ENCODE measurements around the gene MAPKBP1. TPM values are rescaled to one million over a fixed set of nuclear protein-coding genes. Genes with fewer than 3 reads are reported as not detected.
"Not testable (repeated sequence)": the region's sequence is repeated elsewhere in the genome, so short reads cannot be mapped to it uniquely, and the experiment has no call there.

MAPKBP1 gene
- polyA plus RNA-seq, 5 donors = 18.2 to 22.7 (median 20.5) TPM

DNA sequence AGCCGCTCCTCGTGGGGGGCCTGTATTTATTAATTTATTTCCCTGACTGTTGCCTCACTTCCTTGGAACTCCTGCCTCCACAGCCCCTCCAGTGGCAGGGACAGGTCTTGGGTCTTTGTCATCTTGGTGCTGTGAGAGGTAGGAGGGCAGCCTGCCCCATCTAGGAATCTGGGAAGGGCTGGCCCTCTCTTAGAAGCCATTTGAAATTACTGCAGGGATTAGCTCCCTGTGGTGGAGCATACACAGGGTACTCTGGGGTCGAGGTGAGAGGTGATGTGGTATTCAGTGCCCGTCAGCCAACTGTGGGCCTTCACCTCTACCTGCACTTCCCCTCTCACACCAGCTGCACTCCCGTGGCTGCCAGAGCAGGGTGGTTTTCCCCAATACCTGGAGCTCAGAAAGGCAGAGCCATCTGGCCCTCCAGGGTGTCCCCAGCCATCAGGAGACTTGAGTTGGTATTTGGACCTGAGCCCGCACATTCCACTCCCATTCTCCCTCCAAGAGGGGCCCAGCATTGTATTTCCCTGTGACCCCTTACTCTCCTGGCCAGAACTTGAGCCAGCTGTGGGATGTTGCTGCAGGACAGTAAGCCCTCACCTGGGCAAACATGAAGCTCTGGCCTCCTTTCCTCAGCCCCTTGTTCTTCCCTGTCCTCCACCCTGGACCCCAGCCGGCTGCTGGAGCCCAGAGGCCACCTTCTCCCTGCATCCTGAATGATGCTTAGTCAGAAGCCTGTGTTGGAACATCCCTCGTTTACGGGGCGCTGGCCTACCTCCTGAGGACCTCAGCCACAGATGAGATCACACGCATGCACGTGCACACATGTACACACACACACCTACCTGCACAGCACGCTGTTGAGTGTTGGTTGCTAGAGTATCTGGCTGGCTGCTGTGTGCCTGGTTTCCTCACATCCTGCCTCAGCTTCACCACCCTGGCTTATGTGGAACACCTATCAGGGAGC is 51.6 kb downstream of the MAPKBP1 start:
- no peak for DNase-seq

DNA sequence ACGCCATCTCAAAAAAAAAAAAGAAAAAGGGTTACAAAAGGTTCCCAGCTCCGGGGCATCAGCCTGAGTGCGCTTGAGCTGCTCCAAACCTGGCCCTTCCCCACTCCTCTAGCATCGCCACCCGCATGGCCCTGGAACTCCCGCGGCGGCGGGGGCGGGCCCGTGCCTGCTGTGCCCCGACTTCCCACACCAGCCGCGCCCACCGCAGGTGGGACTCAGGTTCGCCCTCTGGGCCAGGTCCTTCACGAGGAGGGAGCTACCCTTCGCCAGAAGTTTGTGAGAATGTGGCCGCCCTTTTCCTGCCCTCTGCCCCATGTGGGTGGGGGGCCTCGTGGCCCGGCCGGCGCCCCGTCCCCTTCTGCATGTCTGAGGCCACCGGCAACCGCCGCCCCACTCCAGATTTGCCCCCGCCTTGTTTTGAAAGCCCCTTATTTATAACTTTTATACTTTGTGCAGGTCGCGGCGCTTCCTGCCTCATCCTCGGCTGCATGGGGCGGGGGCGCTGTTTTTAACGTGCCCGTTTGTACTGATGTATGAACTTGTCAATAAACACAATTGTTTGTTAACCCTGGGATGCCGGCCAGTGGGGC is 53.1 kb downstream of the MAPKBP1 start:
- no peak for DNase-seq

DNA sequence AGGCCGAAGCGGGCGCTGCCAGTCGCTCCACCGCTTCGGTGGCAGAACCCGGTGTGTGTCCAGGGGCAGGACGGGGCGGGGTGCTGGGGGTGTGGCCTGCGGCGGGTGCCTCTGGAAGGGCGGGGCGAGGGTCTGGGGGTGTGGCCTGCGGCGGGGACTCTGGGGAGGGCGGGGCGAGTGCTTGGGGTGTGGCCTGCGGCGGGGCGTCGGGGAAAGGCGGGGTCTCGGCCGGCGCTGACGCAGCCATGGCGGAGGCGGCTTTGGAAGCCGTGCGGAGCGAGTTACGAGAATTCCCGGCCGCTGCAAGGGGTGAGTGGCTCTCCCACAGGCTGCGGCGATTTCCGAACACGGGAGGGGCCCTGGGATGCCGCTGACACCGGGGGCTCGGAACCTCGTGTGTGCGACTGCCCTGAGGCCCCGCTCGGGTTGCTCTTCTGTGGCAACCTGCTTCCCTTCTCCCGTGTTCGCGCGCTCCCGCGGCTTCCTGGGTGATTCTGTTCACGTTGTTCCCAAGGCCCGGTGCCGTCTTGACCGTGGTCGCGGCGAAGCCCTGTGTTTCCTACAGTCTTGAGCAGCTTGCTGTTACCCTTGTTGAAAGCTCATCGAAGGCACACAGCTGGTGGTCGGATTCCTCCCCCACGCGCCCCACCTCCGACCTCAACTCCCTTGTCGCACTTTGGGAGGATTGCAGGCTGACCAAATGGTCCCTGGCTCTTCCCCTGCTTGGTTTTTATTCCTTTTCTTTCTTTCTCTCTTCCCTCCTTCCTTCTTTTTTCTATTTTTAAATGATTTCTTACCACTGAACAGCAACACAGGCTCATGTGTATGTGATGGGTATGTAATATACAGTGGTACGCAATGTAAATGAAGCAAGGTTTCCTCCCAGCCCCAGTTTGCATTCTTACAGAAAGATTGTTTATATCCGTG is 53.9 kb downstream of the MAPKBP1 start, which contains the start of gene JMJD7:
Gene JMJD7, plus strand, starts transcription at position 213 of the 927 bp plus-strand sequence. Its CDS starts 33 bp downstream, at position 246.
- DNase-seq = peak; percentile 88 to 89

DNA sequence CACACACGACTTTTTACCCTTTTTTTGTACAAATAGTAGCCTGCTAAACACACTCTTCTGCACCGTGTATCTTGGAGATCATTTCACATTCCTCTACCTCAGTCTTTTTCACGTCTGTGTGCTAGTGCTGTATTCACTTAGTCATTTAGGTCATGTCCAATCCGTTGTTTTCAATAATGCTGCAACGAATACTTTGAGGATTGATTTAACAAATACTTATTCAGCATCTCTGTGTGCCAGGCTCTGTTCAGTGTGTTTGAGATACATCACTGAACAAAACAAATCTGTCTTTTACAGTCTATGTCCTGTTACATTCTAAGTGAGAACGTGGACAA is 54.5 kb downstream of the MAPKBP1 start:
- no peak for DNase-seq

DNA sequence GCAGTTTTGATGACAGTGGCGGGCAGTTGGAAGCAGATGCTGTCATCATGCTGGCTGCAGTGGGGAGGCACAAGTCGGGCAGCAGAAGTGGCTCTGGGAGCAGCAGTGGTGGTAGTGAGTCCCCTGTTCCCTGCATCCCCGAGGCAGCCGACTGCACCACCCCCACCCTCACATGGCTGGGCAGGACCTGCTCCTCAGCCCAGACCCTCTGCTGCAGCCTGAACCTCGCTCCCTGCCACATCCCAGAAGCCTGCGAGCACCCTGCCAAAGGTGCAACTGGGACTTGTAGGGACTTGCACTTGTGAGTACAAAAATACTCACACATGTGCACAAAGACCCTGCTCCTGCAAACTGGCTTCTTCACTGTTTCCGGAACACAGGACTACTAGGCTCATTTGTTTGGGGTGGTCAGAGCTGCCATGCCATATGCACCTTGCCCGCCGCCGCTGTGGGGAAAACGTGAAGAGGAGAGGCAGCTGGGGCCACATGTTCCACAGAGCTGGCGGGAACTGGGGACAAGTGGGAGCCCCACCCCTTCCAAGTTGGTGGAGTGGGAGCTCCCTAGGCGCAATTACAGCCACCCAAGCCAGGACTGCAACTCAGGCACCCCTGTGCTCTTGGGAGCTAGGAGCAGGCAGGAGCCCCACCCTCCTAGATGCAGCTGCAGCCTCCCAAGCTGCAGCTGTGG is 55.8 kb downstream of the MAPKBP1 start:
- no peak for DNase-seq

DNA sequence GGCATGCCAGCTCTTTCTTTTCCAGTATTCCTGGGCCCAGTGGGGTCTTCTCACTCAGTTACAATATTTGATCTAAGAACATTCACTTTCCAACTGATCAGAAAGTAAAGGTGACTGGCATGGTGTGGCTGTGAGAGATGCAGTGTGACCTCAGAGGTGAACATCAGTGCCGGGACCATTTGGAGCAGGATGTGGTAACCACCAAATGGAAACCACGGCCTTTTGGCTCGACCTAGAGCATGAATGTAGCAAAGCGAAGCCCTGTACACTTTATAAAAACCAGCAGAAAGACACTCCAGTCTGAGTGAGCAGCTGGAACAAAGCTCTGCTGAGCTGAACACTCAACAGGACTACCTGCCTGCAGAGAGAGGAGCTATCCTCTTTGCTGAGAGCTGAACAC is 57.0 kb downstream of the MAPKBP1 start:
- not testable (repeated sequence) for DNase-seq

DNA sequence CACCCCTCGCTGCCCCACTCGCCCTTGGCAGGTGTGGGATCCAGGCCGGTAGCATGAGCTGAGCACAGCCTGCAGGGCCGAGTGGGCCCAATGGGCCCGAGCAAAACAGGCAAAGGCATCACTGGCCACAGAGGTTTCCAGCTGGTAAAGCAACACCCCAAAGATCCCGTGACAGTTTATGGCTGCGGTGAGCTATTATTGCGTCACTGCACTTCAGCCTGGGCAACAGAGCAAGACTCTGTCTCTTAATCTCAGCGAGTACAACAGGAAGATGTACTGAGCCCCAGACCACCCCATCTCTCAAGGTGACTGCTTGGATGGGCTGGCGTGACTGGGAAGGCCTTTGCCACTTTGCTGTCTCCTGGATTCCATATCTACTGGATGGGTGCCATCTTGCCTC is 57.9 kb downstream of the MAPKBP1 start:
- no peak for DNase-seq

DNA sequence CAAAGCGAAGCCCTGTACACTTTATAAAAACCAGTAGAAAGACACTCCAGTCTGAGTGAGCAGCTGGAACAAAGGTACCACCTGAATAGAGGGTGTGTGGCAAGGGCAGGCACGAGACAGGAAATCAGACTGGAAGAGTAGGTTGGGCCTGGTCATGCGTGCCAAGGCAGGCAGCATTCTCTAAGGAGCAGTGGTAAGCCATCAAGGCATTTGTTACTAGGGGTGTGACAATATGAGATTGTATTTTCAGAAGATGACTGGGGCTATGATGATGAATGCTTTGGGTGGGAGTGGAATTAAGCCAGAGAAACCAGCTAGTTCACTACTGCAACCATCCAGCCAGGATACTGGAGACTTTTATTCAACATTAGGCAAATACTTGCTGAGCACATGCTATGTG is 58.6 kb downstream of the MAPKBP1 start:
- DNase-seq = no peak

DNA sequence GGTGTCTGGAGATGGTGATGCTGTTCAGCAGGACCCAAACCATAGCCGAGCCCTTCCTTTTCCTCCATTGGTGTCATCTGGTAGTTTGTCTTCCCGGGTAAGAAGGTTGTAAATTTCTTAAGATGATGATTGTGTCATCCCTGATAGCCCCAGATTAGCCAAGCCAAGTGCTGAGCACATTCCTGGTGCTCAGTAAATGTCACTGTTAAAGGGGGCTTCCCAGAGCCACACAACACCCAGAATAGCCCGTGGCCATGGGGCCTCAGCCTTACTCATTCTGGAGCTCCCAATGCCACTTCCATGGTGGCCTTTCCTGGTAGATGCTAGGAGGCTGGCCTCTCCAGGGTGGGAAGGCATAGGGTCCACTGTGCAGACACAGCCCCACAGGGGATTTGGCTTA is 59.8 kb downstream of the MAPKBP1 start:
- DNase-seq = no peak

DNA sequence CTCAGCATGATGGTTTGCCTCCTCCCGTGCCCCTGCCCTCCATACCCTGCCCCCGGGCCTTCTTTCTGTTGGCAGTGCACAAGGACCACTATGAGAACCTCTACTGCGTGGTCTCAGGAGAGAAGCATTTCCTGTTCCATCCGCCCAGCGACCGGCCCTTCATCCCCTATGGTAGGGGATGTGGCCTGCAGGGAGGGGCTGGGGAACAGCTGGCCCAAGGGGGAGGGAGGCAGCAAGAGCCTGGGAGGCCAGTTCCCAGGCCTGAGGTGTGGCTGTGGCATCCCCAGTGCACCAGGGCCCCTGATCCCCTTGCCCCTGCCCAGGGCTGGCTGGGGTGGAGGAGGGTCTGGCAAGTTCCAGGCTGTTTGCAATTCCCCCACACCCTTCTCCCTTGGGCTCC is 61.8 kb downstream of the MAPKBP1 start:
- no peak for DNase-seq

DNA sequence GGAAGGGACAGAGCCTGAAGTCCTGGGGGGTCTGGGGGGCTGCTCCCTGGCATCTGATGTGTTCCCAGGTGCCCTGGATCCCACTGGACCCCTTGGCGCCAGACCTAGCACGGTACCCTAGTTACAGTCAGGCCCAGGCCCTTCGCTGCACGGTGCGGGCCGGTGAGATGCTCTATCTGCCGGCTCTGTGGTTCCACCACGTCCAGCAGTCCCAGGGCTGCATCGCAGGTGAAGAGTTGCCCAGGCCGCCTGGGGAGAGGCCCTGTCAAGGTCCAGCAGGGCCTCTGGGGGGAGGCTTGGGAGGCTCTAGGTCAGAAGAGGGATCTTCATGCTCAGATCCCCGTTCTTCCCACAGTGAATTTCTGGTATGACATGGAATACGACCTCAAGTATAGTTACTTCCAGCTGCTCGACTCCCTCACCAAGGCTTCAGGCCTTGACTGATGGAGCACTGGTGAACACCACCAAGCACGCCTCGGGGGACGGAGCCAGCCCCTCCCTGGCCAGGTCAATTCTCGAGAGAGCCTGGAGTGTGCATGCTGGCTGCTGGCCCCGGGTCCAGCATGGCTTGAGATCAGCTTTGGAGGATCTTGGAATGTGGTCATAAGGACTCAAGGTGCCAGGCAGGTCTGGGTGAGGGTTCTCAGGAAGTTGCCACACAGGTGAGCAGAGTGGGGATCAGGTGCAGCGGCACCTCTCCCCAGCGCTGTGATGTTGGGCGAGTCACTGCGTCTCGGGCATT is 62.6 kb downstream of the MAPKBP1 start:
- DNase-seq = no peak

DNA sequence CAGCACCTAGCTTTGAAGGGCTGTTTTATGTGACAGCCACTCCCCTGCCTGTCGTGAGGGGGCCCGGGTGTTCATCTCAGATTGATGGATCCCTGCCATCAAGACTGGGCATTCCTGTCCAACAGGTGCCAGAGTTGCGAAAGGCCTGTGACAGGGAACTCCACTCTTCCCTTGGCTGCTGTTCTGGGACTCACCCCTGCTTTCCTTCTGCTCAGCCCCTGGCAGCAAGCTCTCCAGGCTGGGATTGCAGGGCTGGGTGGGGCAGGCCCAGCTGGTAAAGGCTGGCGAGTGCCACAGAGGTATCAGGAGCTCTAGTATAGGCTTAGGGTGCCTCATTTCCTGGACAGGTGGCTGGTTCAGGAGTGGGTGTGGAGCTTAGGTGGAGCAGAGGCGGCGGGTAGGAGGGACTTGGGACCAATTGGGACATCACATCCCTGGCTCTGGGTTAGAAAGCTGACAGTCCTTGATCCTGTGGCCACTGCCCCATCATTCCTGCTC is 64.2 kb downstream of the MAPKBP1 start, which contains the start of gene PLA2G4B:
Gene PLA2G4B, plus strand, starts transcription at position 448 of the 498 bp plus-strand sequence. CDS start 67 bp downstream, outside the sequence.
- peak; percentile 72 to 74 for DNase-seq

DNA sequence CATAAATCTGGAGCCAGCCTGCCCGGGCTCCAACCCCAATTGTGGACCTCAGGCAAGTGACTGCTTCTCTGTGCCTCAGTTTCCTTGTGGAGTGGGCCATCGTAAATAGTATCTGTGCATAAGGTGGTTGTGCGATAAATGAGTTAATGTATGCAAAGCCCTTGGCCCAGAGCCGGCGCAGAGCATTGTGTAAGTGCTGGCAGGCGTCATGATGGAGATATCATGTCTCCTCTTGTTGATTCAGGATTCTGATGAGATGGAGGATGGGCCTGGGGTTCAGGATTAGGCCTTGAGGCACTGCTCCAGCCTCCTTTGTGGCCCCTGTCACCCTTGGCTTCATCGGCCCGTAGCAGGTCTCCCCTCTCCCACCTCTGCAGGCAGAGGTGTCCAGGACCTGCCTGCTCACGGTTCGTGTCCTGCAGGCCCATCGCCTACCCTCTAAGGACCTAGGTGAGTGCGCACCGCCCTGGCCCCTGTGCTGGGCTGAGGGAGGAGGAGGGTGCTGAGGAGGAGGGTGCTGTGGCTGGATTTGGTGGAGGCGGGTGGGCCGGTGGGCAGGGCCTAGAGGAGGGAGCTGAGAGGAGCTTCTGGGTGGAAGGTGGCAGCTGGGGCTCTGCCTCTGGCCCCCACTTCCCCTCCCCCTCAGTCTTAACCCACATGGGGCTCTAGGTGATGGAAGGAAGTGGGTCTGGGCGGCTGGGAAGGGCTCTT is 65.7 kb downstream of the MAPKBP1 start:
- DNase-seq = no peak

DNA sequence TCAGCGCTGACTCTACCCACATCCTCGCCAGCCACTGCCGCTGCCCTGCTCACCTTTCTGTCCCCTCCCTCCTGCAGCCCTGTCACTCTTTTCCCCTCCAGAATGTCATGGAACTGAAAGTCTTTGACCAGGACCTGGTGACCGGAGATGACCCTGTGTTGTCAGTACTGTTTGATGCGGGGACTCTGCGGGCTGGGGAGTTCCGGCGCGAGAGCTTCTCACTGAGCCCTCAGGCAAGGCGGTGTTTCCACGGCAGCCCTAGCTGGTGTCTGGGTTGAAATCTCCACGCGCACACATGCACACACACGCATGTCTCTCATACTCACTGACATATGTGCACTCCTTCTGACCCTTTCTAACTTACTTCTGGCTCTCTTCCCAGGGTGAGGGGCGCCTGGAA is 66.4 kb downstream of the MAPKBP1 start:
- no peak for DNase-seq

DNA sequence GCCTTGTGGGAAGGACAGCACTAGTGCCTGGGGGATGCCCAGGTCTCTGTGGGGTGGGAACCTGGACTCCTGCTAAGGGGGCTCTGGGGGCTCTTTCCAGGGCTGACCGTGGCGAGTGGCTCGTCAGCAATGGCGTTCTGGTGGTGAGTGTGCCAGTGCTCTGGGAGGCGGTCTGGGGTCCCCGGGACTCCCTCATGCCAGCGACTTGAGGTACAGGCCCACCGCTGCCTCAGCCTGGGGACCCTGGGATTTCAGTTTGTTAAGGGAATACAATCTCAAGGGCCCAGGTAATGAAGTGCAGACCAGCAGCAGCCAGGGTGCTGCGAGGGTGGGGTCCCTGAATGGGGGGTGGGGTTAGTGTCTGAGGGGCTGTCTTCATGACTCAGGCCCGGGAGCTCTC is 66.8 kb downstream of the MAPKBP1 start:
- no peak for DNase-seq

DNA sequence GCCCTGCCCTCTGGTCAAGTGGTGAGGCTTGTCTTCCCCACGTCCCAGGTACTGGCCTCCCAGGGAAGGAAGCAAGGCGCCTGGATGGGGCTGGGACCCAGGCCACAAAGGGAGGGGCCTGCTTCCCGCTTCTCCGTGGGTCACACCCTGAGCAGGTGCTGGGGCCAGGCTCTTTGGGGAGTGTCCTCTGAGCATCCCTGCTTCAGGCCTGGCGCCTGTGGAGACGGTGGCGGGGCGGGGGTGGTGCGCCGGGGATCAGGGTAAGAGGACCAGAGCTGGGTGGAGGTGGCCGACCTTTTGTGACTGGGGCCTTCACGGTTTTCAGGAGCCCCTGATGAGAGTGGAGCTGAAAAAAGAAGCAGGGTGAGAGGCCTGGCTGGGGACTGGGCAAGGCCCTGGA is 67.9 kb downstream of the MAPKBP1 start:
- DNase-seq = no peak

DNA sequence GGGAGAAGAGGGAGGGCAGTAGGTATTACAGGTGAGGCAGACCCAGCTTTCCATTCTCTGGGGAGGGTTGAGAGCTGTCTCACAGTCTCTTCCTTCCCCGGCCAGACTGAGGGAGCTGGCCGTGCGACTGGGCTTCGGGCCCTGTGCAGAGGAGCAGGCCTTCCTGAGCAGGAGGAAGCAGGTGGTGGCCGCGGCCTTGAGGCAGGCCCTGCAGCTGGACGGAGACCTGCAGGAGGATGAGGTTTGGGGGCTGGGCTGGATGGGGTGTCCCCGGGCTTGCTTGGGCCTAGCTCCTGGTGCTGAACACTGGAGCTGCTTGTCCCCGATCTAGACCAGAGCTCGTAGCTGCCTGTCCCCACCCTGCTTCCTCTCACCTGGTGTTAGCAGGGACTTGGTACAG is 69.3 kb downstream of the MAPKBP1 start:
- no peak for DNase-seq

DNA sequence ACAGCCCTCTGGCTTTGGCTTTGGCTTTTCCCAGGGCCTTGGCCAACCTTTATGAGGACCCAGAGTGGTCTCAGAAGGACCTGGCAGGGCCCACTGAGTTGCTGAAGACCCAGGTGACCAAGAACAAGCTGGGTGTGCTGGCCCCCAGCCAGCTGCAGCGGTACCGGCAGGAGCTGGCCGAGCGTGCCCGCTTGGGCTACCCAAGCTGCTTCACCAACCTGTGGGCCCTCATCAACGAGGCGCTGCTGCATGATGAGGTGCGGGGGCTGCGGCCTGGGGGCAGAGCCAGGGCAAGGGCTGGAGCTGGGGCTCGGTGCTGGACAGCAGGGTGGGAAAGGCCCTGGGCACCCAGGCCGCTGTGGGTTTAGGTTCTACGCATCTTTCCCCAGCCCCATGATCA is 70.5 kb downstream of the MAPKBP1 start:
- DNase-seq = no peak

DNA sequence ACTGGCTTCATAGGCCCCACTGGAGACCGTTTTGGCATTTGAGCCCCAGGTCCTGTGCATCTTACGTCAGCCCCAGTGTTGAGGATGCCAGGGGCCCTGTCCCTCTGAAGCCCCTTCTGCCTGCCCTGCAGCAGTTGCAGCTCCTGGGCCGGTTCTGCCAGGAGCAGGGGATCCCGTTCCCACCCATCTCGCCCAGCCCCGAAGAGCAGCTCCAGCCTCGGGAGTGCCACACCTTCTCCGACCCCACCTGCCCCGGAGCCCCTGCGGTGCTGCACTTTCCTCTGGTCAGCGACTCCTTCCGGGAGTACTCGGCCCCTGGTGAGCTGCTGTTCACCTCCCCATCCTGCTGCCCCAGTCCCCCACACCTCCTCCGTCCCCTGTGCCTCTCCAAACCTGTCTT is 72.9 kb downstream of the MAPKBP1 start:
- DNase-seq = no peak

DNA sequence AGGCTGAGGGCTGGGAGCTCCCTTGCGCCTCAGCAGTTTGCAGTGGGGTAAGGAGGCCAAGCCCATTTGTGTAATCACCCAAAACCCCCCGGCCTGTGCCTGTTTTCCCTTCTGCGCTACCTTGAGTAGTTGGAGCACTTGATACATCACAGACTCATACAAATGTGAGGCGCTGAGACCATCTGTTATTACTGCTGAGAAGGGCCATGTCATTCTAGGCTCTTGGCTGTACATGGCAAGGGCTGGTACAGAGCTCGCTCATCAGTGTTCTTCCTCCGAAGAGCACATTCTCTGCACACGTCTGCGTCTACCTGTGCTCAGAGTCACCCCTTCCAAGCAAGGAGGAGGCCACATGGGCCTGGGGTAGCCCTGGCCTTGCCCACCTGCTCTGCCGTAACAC is 73.7 kb downstream of the MAPKBP1 start:
- no peak for DNase-seq
